Ishikawa (cell line): ENCODE data around the gene VEGFC.

Experiments used
- CEBPB ChIP-seq: IDR thresholded peaks from 2 replicates; pipeline ENCODE4 v1.6.1; 2012
- CREB1 ChIP-seq: IDR thresholded peaks from 2 replicates; pipeline ENCODE4 v1.6.1; 2012; ENCODE audit warnings: low read depth
- EGR1 ChIP-seq: IDR thresholded peaks from 2 replicates; pipeline ENCODE4 v1.6.1; 2012
- EP300 ChIP-seq: IDR thresholded peaks from 2 replicates; pipeline ENCODE4 v1.6.1; 2012; ENCODE audit warnings: borderline replicate concordance
- FOXM1 ChIP-seq: IDR thresholded peaks from 2 replicates; pipeline ENCODE4 v1.6.1; 2012; ENCODE audit warnings: low read depth, borderline replicate concordance
- NFIC ChIP-seq: IDR thresholded peaks from 2 replicates; pipeline ENCODE4 v1.6.1; 2012
- RAD21 ChIP-seq: IDR thresholded peaks from 2 replicates; pipeline ENCODE4 v1.6.1; 2012; ENCODE audit warnings: low read depth
- TAF1 ChIP-seq: IDR thresholded peaks from 2 replicates; pipeline ENCODE4 v1.6.1; 2012; ENCODE audit warnings: low read depth, mild to moderate bottlenecking
- TCF12 ChIP-seq: IDR thresholded peaks from 2 replicates; pipeline ENCODE4 v1.6.1; 2012; ENCODE audit warnings: low read depth
- TEAD4 ChIP-seq: IDR thresholded peaks from 2 replicates; pipeline ENCODE4 v1.6.1; 2012
- YY1 ChIP-seq: IDR thresholded peaks from 2 replicates; pipeline ENCODE4 v1.6.1; 2012; ENCODE audit warnings: low read depth
- ZBTB7A ChIP-seq: IDR thresholded peaks from 2 replicates; pipeline ENCODE4 v1.6.1; 2012; ENCODE audit warnings: low read depth
- TF ChIP-seq, protein P1 (sequence below): IDR thresholded peaks from 2 replicates; pipeline ENCODE4 v1.6.1; 2012; ENCODE audit warnings: low read depth, mild to moderate bottlenecking
- TF ChIP-seq, protein P2 (sequence below): IDR thresholded peaks from 2 replicates; pipeline ENCODE4 v1.6.1; 2012
- TF ChIP-seq, protein P3 (sequence below): IDR thresholded peaks from 2 replicates; pipeline ENCODE4 v1.6.1; 2012

Gene VEGFC

DNA sequence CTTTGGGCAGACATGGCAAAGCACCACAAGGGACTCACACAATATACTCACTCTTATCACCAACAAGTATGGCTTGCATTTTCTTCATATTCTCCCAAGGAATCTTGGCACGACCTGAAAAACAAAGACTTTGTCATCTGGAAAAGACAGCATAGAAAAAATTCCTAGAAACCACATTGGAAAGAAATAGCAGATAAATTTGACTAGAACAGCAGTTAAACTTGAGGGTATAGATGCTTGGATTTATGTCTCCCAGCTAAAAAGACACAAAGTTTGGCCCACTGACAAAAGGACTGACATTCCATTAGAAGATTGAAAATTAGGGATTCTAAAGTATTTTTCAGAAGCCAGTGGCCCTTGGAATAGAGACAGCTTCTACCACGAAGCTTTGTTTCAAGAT is 6.9 kb upstream of the VEGFC start:
- TF ChIP-seq YY1 (no peak), TCF12 (no peak), NFIC (no peak), CREB1 (no peak), TAF1 (no peak), RAD21 (no peak), ZBTB7A (no peak), EP300 (no peak), FOXM1 (no peak)
- TF ChIP-seq, protein P1, sequence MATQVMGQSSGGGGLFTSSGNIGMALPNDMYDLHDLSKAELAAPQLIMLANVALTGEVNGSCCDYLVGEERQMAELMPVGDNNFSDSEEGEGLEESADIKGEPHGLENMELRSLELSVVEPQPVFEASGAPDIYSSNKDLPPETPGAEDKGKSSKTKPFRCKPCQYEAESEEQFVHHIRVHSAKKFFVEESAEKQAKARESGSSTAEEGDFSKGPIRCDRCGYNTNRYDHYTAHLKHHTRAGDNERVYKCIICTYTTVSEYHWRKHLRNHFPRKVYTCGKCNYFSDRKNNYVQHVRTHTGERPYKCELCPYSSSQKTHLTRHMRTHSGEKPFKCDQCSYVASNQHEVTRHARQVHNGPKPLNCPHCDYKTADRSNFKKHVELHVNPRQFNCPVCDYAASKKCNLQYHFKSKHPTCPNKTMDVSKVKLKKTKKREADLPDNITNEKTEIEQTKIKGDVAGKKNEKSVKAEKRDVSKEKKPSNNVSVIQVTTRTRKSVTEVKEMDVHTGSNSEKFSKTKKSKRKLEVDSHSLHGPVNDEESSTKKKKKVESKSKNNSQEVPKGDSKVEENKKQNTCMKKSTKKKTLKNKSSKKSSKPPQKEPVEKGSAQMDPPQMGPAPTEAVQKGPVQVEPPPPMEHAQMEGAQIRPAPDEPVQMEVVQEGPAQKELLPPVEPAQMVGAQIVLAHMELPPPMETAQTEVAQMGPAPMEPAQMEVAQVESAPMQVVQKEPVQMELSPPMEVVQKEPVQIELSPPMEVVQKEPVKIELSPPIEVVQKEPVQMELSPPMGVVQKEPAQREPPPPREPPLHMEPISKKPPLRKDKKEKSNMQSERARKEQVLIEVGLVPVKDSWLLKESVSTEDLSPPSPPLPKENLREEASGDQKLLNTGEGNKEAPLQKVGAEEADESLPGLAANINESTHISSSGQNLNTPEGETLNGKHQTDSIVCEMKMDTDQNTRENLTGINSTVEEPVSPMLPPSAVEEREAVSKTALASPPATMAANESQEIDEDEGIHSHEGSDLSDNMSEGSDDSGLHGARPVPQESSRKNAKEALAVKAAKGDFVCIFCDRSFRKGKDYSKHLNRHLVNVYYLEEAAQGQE: no peak
- TF ChIP-seq, protein P2, sequence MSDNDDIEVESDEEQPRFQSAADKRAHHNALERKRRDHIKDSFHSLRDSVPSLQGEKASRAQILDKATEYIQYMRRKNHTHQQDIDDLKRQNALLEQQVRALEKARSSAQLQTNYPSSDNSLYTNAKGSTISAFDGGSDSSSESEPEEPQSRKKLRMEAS: no peak
- TF ChIP-seq, protein P3, sequence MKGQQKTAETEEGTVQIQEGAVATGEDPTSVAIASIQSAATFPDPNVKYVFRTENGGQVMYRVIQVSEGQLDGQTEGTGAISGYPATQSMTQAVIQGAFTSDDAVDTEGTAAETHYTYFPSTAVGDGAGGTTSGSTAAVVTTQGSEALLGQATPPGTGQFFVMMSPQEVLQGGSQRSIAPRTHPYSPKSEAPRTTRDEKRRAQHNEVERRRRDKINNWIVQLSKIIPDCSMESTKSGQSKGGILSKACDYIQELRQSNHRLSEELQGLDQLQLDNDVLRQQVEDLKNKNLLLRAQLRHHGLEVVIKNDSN: no peak

GRCh38 chr4:176798540-176798939 is 5.8 kb upstream of the VEGFC start:
- no peak for TF ChIP-seq YY1
- no peak for TF ChIP-seq TAF1
- no peak for TF ChIP-seq TCF12
- no peak for TF ChIP-seq EGR1
- no peak for TF ChIP-seq CREB1

GRCh38 chr4:176795441-176795840 is 2.7 kb upstream of the VEGFC start:
- TF ChIP-seq NFIC: no peak
- TF ChIP-seq CEBPB: no peak
- no peak for TF ChIP-seq EGR1
- TF ChIP-seq, protein P3: no peak

DNA sequence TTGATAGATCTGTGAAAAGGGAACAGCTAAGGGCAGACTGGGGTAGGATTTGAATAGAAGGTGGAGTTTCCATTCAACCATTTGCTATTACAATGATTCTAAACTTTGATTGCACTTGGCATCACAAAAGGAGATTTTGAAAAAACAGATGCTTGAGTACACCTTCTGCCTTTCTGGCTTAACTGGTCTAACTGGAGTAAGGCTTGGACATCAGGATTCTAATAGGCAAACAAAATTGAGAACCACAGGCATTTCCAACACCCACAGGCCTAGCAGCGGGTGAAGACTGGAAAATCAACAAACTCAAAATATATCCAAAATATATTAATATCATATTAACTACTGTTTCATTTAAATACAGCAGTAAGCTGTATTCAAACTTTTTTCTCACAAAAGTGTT is 1.9 kb upstream of the VEGFC start:
- no peak for TF ChIP-seq EP300
- TF ChIP-seq TAF1: no peak
- no peak for TF ChIP-seq TEAD4
- TF ChIP-seq, protein P3: no peak
- TF ChIP-seq NFIC: no peak
- no peak for TF ChIP-seq EGR1
- TF ChIP-seq CREB1: no peak
- no peak for TF ChIP-seq TCF12
- no peak for TF ChIP-seq RAD21
- TF ChIP-seq, protein P1: no peak
- no peak for TF ChIP-seq ZBTB7A
- no peak for TF ChIP-seq YY1
- TF ChIP-seq CEBPB: no peak
- no peak for TF ChIP-seq FOXM1
- TF ChIP-seq, protein P2: no peak

DNA sequence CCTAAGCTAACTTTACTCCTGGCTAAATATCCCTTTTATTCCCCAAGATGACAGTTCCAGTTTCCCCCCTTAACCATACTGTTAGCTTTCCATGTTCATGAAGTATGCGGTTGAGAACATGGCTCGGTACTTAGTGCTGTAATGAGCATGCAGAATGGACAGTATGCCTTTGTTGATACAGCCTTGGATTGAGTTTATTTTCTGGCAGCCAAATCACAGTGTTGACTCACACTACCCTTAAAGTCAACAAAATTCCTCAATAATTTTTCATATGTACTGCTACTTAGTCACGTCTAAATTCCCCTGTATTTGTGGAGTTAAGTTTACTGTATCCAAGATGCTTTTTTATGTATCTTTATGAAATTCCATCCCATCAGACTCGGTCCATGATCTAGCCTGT is 1.4 kb upstream of the VEGFC start:
- TF ChIP-seq YY1 (no peak), TCF12 (no peak), FOXM1 (no peak), ZBTB7A (no peak), CEBPB (no peak)

DNA sequence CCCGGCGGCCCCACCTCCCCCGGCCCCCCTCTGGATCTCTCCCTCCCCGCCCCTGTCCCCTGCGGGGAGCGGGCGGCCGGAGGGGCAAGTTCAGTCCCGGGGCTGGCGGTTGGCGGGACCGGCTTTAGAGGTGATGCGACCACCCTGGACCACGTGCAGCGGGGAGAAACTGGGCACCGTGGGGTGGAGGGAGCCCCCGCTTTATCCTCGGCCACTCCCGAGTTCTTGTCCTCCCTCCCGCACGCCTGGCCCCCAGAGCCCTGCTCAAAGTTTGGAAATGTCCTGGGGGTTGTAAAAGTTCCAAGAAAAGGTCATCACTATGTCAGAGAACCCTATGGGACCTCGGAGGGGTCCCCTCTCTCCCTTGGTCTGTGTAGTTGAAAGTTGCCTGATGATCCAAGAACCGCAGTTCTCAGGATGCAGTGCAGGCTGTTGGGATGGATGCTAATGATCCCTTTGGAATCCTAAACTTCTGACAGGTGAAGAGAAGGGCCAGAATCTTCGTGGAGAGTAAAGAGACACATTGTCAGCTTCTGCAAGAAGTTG is 411 bp upstream of the VEGFC start:
- no peak for TF ChIP-seq CREB1
- no peak for TF ChIP-seq CEBPB
- no peak for TF ChIP-seq EP300
- TF ChIP-seq NFIC: no peak
- no peak for TF ChIP-seq EGR1
